Measurements from ENCODE around the gene PET100.

DNA sequence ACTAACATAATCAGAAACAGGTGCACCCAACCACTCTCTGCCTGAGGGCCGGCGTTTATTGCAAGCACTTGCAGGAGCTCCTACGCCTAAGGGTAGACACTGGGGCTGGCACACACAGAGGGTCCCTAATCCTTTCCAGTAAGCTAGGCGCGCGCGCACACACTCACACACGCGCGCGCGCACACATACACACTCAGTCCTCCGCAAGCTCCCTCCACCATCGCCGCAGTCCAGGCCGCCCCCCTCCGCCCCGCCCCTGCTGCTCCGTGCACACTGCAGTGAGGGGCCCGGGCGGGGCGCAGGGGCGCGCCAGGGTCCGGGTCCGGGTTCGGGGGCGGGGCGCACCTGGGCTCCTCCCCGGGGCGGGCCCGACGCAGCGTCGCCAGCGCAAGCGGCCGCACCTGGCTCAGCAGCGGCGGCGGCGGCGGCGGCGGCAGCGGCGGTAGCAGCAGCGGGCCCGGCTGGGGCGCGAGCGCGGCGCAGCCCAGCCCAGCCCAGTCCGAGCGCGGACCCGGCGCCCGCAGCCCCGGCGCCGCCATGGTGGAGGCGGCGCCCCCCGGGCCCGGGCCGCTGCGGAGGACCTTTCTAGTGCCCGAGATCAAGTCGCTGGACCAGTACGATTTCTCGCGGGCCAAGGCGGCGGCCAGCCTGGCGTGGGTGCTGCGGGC is 34.0 kb upstream of the PET100 start, which contains the start of gene CAMSAP3:
- TF ChIP-seq, protein P1, sequence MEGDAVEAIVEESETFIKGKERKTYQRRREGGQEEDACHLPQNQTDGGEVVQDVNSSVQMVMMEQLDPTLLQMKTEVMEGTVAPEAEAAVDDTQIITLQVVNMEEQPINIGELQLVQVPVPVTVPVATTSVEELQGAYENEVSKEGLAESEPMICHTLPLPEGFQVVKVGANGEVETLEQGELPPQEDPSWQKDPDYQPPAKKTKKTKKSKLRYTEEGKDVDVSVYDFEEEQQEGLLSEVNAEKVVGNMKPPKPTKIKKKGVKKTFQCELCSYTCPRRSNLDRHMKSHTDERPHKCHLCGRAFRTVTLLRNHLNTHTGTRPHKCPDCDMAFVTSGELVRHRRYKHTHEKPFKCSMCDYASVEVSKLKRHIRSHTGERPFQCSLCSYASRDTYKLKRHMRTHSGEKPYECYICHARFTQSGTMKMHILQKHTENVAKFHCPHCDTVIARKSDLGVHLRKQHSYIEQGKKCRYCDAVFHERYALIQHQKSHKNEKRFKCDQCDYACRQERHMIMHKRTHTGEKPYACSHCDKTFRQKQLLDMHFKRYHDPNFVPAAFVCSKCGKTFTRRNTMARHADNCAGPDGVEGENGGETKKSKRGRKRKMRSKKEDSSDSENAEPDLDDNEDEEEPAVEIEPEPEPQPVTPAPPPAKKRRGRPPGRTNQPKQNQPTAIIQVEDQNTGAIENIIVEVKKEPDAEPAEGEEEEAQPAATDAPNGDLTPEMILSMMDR (IDR thresholded peaks at IDR 0.05; ENCODE audit: poor library complexity, severe bottlenecking): peak; percentile 29
- TF ChIP-seq POLR2AphosphoS5 (IDR thresholded peaks at IDR 0.05) (peak; percentile 12), EZH2 (IDR thresholded peaks at IDR 0.05; ENCODE audit: borderline replicate concordance, insufficient read depth, low read length, poor library complexity, severe bottlenecking) (no peak), EP300 (conservative IDR thresholded peaks at IDR 0.05; ENCODE audit: poor library complexity, severe bottlenecking) (peak; percentile 29)
- TF ChIP-seq, protein P2, sequence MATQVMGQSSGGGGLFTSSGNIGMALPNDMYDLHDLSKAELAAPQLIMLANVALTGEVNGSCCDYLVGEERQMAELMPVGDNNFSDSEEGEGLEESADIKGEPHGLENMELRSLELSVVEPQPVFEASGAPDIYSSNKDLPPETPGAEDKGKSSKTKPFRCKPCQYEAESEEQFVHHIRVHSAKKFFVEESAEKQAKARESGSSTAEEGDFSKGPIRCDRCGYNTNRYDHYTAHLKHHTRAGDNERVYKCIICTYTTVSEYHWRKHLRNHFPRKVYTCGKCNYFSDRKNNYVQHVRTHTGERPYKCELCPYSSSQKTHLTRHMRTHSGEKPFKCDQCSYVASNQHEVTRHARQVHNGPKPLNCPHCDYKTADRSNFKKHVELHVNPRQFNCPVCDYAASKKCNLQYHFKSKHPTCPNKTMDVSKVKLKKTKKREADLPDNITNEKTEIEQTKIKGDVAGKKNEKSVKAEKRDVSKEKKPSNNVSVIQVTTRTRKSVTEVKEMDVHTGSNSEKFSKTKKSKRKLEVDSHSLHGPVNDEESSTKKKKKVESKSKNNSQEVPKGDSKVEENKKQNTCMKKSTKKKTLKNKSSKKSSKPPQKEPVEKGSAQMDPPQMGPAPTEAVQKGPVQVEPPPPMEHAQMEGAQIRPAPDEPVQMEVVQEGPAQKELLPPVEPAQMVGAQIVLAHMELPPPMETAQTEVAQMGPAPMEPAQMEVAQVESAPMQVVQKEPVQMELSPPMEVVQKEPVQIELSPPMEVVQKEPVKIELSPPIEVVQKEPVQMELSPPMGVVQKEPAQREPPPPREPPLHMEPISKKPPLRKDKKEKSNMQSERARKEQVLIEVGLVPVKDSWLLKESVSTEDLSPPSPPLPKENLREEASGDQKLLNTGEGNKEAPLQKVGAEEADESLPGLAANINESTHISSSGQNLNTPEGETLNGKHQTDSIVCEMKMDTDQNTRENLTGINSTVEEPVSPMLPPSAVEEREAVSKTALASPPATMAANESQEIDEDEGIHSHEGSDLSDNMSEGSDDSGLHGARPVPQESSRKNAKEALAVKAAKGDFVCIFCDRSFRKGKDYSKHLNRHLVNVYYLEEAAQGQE (IDR thresholded peaks at IDR 0.05; ENCODE audit: borderline replicate concordance): peak; percentile 69

All from neural cell (in vitro differentiated cells).